GM21423 (cell line): ENCODE data around the gene ARHGEF39.

Experiments
- ATAC-seq: cut with Tn5 transposase; IDR thresholded peaks from one replicate; pipeline ENCODE4 v1.9.1; 2021; ENCODE audit warnings: mild to moderate bottlenecking, moderate library complexity; ENCODE audit not compliant: unreplicated experiment

The ARHGEF39 gene

GRCh38 chr9:35664531-35665470 lies at the start of gene ARHGEF39:
Gene ARHGEF39 (minus strand): TSS chr9:35665195. CDS start chr9:35665169, 26 bp downstream.
- ATAC-seq = peak; percentile 76

- no peak for ATAC-seq
Observed at GRCh38 chr9:35714123-35714522, 49.1 kb upstream of the ARHGEF39 start.

GRCh38 chr9:35713578-35713977 lies 48.6 kb upstream of the ARHGEF39 start:
- ATAC-seq = no peak

GRCh38 chr9:35712762-35713400 lies 47.9 kb upstream of the ARHGEF39 start:
- no peak for ATAC-seq

GRCh38 chr9:35711501-35712428 lies 46.8 kb upstream of the ARHGEF39 start:
- ATAC-seq = no peak

- no peak for ATAC-seq
Observed at GRCh38 chr9:35710818-35711500, 46.0 kb upstream of the ARHGEF39 start.

GRCh38 chr9:35708146-35708545 lies 43.2 kb upstream of the ARHGEF39 start:
- ATAC-seq = no peak

- ATAC-seq = no peak
Observed at GRCh38 chr9:35706951-35707350, 42.0 kb upstream of the ARHGEF39 start.

- ATAC-seq = no peak
Observed at GRCh38 chr9:35705836-35706430, 40.9 kb upstream of the ARHGEF39 start.

- no peak for ATAC-seq
Observed at GRCh38 chr9:35705372-35705771, 40.4 kb upstream of the ARHGEF39 start.

GRCh38 chr9:35703906-35704672 lies 39.1 kb upstream of the ARHGEF39 start:
- no peak for ATAC-seq

GRCh38 chr9:35702696-35703095 lies 37.7 kb upstream of the ARHGEF39 start:
- ATAC-seq = no peak

- no peak for ATAC-seq
Observed at GRCh38 chr9:35700942-35701341, 35.9 kb upstream of the ARHGEF39 start.

- no peak for ATAC-seq
Observed at GRCh38 chr9:35700031-35700430, 35.0 kb upstream of the ARHGEF39 start.

GRCh38 chr9:35698231-35698630 lies 33.2 kb upstream of the ARHGEF39 start:
- ATAC-seq = no peak

- ATAC-seq = no peak
Observed at GRCh38 chr9:35697486-35697885, 32.5 kb upstream of the ARHGEF39 start.

- peak; percentile 77 for ATAC-seq
Observed at GRCh38 chr9:35696520-35697215, 31.7 kb upstream of the ARHGEF39 start.

GRCh38 chr9:35695943-35696401 lies 31.0 kb upstream of the ARHGEF39 start:
- ATAC-seq = no peak
